ENCODE measurements around the gene LHX4.

The LHX4 gene

DNA sequence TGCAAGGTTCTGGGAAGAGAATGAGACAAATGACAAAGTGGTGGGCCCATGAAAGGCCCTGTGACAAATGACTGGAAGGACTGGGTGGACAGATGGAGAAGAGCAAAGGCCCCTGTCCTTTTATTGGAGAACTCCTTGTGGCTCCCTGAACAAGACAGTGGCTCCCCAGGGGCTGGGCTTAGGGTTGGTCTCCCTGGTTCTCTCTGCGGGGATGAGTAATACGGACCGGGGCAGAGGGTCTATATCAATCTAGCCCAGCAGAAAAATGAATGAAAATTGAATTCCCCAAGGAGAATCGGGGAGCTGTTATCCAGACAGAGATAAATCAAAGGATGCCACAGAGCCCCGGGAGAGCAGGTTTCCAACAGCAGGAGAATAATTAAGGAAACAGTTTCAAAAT lies 5.2 kb upstream of the LHX4 start:
- DNase-seq (ENCODE audit: low read depth in 2 of 3, low spot score in 1 of 3) = no peak

GRCh38 chr1:180225403-180225802 lies 4.7 kb upstream of the LHX4 start:
- no peak for DNase-seq (ENCODE audit: low read depth in 2 of 3, low spot score in 1 of 3)

GRCh38 chr1:180227861-180228647 lies 2.0 kb upstream of the LHX4 start:
- no peak for DNase-seq (ENCODE audit: low read depth in 2 of 3, low spot score in 1 of 3)

GRCh38 chr1:180228648-180229482 lies 1.2 kb upstream of the LHX4 start:
- DNase-seq (ENCODE audit: low read depth in 2 of 3, low spot score in 1 of 3) = no peak

GRCh38 chr1:180230416-180230790 lies 339 bp downstream of the LHX4 start:
- no peak for DNase-seq (ENCODE audit: low read depth in 2 of 3, low spot score in 1 of 3)

DNA sequence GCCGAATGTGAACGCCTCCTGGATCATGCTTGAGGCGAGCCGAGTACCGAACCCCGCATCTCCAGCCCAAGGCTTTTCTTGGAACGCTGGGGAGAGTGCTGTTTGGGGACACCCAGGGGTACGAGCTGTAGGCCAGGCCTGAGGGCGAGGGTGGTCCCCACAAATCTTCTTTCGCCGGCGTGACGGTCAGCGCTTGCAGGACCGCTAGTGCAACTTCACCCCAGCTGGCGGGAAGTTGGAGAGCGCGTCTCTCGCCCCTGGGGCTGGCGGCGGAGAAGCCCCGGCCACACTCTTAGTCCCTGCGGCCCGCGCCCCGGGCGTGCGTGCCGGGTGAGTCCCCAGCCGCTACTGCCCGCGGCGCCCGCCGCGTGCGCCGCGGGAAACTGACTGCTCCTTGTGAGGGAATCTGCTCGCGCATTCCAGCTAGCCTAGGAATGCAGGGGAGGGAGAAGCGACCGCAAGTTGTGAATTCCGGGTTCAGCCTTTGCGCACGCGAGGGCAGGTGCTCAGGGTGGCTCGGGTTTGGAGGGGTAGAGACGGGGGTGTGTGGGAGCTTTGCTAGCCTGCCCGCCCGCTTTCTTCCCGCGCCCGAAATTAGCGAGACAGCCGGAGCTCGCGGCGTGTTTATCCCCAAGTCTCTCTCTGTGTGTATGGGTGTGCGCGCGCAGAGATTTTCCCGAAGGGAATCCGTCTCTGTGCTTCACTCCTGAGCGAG lies 884 bp downstream of the LHX4 start:
- no peak for DNase-seq (ENCODE audit: low read depth in 2 of 3, low spot score in 1 of 3)

DNA sequence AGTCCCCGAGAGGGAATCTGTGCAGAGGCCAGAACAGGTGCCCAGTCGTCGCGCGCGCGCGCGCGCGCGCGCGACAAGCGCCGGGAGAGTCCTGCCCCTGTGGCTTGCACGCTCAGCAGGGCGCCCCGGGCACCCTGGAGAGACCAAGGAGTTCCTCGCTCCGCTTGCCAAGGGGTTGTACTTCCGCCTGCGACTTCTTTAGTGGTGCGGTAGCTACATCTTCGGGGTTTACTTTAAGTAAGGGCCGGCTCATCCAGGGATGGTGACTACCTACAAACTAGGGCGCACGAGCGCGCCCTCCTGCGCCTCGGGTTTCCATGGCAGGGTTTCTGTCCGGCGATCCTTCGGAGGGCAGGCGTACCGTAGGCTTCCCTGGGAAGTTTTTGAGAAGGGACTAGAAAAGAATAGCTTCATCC lies 1.4 kb downstream of the LHX4 start:
- DNase-seq (ENCODE audit: low read depth in 2 of 3, low spot score in 1 of 3) = no peak

DNA sequence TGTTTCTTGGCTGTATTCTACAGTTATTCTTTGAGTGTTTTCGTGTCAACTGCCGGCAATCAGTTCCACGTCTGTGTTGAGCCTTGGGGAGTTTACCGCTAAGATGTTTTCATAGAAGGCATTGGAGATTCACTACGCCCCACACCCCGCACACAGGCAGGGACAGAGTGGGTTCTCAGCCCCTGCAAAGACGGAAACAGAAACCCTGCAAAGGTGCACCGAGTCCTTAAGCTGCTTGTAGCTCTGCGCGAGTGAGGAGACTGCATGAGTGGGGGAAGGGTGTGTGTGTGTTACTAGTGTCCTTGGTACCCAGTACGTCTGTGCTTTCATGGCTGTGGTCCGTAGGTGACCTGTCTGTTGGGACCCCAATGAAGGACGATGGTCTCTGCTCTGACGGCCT lies 1.9 kb downstream of the LHX4 start:
- DNase-seq (ENCODE audit: low read depth in 2 of 3, low spot score in 1 of 3) = no peak

DNA sequence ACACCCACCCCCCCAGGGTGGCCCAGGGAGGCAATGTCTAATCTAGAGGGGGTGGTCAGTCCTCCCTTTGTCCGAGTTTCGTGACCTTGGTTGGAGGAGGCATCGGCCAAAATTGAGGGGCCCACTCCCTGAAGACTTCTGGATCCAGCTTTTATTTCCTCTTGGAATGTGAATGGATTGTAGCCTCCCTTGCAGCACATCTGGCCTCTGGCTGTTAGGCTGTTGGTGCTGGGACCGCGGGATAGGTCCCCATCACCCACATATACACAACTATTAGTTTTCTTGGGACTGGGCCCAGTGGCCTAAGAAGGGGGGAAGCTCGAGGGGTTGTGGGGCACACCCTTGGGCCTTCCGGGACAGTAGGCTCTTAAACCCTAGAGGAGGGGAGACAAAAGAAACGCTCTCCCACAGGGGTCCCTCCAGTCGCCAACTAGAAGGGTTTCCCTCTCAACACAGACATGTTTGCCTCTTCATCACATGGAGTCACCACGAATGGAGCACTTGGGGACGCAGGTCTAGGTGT lies 2.5 kb downstream of the LHX4 start:
- no peak for DNase-seq (ENCODE audit: low read depth in 2 of 3, low spot score in 1 of 3)

DNA sequence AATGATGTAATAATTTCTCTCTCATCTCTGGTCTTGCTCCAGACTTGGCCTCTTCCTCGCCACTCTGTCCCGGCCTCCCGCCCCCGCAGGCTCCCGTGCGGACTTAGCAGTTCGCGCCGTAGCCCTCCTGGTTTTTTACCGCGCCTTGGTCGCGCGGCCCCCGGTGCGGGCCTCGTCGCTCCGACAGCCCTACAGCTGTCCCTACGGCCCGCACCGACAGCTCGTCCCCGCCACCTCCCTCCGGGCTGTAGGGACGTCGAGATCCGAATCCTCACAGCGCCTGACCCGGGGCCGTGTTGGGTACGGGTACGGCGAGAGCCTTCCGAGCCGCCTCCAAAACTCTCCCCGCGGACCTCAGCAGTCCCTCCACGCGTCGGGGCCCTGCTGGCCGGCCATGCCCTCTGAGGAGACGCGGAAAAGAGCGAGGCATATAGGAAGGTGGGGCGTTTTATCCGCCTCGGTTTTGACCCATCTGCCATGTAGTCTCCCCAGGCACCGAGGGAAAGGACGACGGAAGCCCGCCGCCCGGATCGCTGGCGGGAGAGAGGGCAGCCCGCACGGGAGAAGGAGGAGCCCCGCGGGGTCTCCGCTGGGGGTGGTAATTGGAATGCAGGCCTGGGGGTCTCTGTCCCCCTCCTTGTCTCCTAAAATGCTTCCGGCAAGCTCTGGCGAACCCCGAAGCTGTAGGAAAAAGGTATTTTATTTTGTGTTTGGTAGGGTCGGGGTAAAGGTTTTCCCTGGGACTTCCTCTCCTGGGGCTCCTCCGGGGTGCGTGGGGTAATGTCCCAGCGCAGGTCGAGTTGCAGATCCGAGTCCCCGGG lies 3.3 kb downstream of the LHX4 start:
- DNase-seq (ENCODE audit: low read depth in 2 of 3, low spot score in 1 of 3) = no peak

- no peak for DNase-seq (ENCODE audit: low read depth in 2 of 3, low spot score in 1 of 3)
Measured at GRCh38 chr1:180234369-180235076, 4.5 kb downstream of the LHX4 start.

- DNase-seq (ENCODE audit: low read depth in 2 of 3, low spot score in 1 of 3) = no peak
Measured at GRCh38 chr1:180235077-180235501, 5.0 kb downstream of the LHX4 start.

DNA sequence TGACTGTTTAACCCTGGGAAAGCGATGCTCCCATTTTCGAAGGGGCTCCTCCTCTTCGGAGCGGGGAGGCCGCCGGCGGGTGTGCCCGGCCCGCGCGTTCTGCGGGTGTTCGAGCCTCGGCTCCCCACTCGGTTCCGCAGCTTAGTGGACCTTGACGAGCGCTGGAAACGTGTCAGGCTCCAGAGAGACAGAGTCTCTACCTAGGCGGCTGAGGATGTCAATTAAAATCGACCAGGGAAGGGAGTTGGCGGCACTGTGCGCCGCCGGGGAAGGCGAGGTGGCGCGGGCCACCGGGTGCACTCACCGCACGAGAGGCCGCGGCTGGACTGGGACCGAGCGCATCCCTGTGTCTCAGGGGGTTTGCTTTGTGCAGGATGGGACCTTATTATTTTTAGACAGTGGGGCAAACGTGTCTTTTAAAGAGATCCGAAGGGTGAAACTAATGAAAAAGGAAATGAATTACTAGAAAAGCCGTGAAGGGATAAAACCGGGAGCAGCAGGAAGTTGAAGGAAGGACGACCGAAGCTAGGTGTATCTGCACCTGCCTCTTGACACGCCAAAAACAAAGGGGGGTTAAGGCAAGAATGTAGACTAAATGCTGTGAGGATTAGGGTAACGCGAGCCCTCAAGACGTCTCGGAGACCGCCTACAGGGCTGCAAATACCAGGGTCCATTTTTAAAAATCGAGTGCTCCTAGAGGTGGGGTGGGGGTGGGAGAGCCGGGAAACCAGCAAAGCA lies 5.6 kb downstream of the LHX4 start:
- DNase-seq (ENCODE audit: low read depth in 2 of 3, low spot score in 1 of 3) = no peak

- no peak for DNase-seq (ENCODE audit: low read depth in 2 of 3, low spot score in 1 of 3)
Measured at GRCh38 chr1:180236698-180237509, 6.8 kb downstream of the LHX4 start.

GRCh38 chr1:180237869-180238476 lies 7.9 kb downstream of the LHX4 start:
- no peak for DNase-seq (ENCODE audit: low read depth in 2 of 3, low spot score in 1 of 3)

GRCh38 chr1:180238675-180239074 lies 8.6 kb downstream of the LHX4 start:
- DNase-seq (ENCODE audit: low read depth in 2 of 3, low spot score in 1 of 3) = no peak

- no peak for DNase-seq (ENCODE audit: low read depth in 2 of 3, low spot score in 1 of 3)
Measured at GRCh38 chr1:180239145-180240096, 9.4 kb downstream of the LHX4 start.
